Right renal pelvis (tissue), 4 donors: Measurements from ENCODE around the gene COL4A1. TPM values are rescaled to one million over a fixed set of nuclear protein-coding genes. Genes with fewer than 3 reads are reported as not detected.

Experiments used
- DNase-seq, 4 donors: peaks; one replicate each; pipeline ENCODE4 v3.0.0-alpha.2; 2013; ENCODE audit warnings: low read depth in 4 of 4, low spot score in 3 of 4, missing footprints in 1 of 4
- polyA plus RNA-seq, 4 donors: library from polyadenylated mRNA; unstranded; fragments of 120-200 nt; gene quantifications; one replicate each; pipeline ENCODE4 v1.2.1, GENCODE V29; 2013; ENCODE audit not compliant: insufficient read length in 4 of 4

COL4A1 gene
- polyA plus RNA-seq, 4 donors = 619 to 679 (median 666) TPM

DNA sequence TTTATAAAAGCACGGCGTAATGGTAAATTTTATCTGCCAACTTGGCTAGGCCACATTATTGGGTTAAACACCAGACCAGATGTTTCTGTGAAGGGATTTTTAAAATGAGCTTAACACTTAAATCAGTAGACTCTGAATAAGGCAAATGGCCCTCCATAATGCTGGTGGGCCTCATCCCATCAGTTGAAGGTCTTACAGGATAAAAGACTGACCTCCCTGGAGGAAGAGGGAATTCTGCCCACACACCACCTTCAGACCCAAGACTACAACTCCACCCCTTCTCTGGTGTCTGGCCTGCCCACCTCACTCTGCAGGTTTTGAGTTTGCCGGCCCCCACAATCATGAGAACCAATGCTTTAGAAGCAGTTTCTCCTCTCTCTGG lies 96.4 kb downstream of the COL4A1 start:
- no peak for DNase-seq

GRCh38 chr13:110209950-110210603 lies 96.9 kb downstream of the COL4A1 start:
- DNase-seq = no peak

- no peak for DNase-seq
Measured at GRCh38 chr13:110208116-110208515, 98.8 kb downstream of the COL4A1 start.

GRCh38 chr13:110206996-110207395 lies 100.0 kb downstream of the COL4A1 start:
- no peak for DNase-seq

DNA sequence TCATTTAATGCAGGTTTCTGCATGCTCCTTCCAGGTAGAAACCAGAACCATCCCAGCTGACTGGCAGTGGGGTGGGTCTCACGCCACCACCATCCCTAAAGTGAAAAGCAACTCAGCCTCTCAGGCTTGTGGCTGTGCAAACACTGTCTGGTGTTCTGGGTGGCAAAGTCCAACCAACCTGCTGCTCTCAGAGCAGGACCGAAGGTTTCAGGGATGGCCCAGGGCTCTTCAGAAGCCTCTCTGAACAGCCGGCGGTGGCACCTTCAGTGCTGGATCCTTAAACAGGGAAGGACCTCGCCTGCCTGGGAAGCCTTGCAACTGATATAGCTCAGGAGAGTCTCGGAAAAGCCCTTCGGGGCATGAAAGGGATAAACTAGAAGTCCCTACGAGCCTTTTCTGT lies 100.8 kb downstream of the COL4A1 start:
- DNase-seq = no peak

GRCh38 chr13:110201114-110201513 lies 105.8 kb downstream of the COL4A1 start:
- no peak for DNase-seq

- no peak for DNase-seq
Measured at GRCh38 chr13:110200276-110200870, 106.6 kb downstream of the COL4A1 start.

- DNase-seq = no peak
Measured at GRCh38 chr13:110199046-110199831, 107.7 kb downstream of the COL4A1 start.

DNA sequence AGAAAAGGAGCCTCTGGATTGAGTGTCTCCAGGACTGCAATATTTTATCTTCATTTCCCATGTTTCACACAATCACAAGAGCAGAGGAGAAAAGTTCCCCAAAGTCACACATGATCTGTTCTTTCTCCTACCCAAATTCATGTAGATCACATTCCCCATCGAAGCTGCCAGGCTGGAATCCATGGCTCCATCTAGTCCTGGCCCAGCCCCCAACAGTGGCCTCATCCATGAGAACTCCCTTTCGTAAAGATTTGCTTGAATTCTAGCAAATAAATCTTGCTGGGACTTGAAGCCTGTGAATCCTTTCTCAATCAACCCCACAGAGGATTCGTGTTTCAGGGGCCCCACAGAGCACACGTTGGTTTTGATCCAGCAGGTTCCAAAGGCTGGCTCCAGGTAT lies 109.5 kb downstream of the COL4A1 start:
- DNase-seq = no peak

DNA sequence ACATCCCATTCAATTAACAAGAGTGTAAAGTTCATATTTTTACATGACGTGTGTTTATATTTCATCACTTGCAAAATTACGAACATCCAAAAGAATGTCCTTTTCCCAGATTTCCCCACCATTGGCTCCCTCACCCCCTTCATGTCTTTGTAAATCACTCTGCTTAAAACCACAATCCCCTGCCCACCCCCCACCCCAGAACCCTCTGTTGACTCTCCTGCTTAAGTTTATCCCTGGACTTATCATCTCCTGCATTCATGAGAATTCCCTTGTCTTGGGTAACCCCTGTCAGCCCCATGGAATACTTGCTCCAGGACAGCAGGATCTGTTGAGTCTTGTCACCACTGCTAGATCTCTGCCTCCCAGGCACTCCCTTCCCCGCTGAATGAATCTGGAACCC lies 109.9 kb downstream of the COL4A1 start:
- no peak for DNase-seq

- no peak for DNase-seq
Measured at GRCh38 chr13:110195547-110196485, 111.1 kb downstream of the COL4A1 start.

DNA sequence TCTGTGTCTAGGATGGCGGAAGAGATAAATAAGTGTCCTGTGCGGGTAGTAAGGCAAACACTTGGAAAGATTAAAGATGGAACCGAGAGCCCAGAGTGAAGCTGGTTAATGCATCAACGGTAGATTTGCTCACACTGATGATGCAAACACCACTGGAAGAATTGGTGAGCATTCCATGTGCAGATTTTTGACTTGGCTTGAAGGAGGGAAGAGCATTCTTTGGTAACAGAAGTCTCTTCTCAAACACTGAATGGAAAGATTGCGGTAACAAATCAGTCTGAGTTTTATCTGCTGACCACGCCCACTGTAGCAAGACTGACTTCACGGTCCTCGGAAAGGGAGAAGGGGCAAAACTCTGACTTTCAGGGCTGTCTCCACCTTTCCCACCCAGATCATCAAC lies 112.5 kb downstream of the COL4A1 start:
- no peak for DNase-seq

DNA sequence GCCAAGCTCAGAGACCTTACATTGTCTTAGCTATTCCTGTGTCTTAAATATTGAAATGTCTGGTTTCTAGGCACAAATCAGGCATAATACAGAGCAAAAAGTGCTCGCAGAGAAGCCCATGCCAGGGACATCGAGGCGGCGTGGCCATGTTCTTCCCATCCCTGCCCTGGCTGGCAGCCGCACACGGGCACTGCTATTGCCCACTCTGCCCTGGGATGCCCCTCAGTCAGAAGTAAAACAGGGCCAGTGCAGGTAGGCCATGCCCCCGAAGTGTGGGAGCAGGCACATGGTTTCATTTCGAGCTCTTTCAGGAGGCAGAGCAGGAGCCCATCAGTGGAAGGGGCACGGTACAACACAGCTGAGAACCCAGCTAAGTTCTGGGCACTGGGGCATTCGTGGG lies 113.5 kb downstream of the COL4A1 start:
- no peak for DNase-seq

DNA sequence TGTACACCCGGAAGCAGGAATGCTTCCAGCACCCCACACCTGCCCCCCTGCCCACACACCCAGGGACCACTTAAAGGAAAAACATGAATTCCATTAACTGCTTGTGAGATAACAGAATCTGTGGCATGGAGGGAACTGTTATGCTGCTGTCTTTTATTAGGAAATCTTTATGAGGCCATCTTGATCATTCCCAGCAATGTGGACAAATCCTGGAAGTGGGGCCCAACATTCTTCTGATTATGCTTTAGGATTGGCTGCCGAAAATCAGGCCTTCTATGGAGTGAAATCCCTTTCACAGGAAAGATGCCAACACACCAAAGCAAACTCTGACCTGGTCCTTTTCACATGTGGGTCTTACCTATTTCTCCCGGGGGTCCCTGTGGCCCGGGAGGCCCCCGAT lies 114.5 kb downstream of the COL4A1 start:
- DNase-seq = no peak

- no peak for DNase-seq
Measured at GRCh38 chr13:110187641-110188161, 119.3 kb downstream of the COL4A1 start.

DNA sequence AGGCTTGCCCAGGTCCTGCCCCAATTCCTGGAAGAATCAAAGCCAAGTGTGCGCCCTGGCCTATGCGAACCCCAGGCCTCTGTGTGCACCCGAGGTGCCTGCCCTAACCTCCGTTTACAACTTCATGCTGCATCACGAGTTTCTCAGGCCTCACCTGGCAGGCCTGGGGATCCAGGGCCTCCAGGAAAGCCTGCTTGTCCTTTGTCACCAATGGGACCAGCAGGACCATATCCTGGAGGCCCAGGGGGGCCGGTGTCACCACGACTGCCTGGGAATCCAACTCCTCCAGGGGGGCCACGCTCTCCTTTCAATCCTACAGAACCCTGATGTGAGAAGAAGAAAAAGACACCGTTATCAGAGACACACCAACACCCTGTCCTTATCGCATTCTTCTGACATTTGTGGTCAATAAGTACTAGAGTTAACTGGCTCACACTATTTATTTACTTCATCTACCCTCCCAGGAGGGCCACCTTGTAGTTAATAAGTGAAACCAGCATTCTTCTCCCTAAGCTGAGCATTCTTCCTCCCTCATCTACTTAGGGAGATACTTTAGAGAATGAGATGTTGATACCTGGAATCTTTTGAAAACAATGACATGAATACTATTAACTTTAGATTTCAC lies 120.6 kb downstream of the COL4A1 start:
- no peak for DNase-seq

DNA sequence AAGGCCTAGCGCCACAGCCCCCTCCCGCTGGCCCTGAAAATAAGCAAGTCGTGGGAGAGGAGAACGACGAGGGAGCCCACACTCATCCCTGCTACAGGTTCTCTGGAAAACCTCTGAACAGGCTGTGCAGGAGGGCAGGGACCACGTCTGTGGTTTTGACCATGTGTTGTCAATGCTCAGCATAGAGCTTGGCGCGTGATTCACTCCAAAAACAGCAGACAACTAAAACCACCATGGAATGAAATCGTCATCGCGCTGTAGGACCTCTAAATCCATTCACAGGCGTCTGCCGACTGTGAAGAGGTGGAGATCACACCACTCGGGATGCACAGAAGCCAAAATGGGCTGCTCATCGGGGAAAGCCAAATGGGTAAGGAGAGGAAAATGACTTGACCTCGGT lies 121.3 kb downstream of the COL4A1 start:
- no peak for DNase-seq

- no peak for DNase-seq
Measured at GRCh38 chr13:110183910-110184309, 123.0 kb downstream of the COL4A1 start.

DNA sequence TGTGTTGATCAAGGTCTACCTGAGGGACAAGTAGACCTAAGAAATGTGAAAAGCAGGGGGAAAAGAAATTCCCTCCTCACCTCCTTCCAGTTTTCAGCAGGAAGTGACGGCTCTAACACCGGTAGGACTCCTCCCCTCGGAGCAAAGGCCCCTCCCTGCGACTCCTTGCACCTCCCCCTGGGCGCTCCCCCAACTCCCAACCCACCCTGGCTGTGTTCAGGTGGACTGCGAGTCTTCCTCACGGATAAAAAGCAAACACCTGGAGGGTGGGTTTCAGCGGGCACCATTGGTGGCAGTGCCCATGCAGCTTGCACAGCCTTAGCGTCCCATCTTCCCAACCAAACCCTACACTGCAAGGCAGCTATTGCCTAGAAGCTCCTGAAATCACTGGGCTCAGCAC lies 124.5 kb downstream of the COL4A1 start:
- no peak for DNase-seq

DNA sequence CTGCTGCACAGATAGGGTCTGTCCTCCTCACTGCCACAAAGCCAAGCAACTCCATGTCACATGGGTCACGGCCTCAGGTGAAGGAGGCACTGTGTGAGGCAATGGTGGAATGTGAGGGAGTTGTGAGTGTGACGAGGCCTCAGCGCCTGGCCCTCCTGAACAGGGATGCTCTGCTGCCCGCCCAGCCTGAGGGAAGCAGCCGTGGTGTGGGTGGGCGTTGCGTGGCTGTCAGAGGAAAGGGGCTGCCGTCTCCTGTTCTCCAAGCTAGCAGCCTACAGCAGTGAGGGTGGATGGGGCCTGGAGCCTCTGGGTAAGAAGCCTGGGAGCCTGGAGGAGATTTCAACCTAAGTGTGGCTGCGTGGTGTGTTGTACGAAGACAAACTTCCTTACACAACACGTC lies 125.0 kb downstream of the COL4A1 start:
- DNase-seq = no peak
